Endothelial cell of hepatic sinusoid (primary cell): ENCODE data around the gene ROR1.
"Not testable (repeated sequence)": the region's sequence is repeated elsewhere in the genome, so short reads cannot be mapped to it uniquely, and the experiment has no call there.

ENCODE experiments used
- in situ Hi-C: cut with HindIII; loops from 2 replicates; pipeline ENCODE4 v1.10.0; 2017; ENCODE audit warnings: low sequenced_read_pairs

ROR1 gene

GRCh38 chr1:63757334-63757733, 16.5 kb upstream of the ROR1 start:
- in situ Hi-C loops = no loop called here

GRCh38 chr1:63758791-63759190, 15.0 kb upstream of the ROR1 start:
- in situ Hi-C loops = no loop called here

GRCh38 chr1:63759778-63760177, 14.0 kb upstream of the ROR1 start:
- in situ Hi-C loops = loop anchor here (5.0 kb wide), 1 partner anchor 67 kb away; no protein-coding TSS in a partner anchor

- in situ Hi-C loops = no loop called here
These were observed 3.4 kb upstream of the ROR1 start for GRCh38 chr1:63770381-63770780.

- in situ Hi-C loops = no loop called here
These were observed 1.6 kb upstream of the ROR1 start for GRCh38 chr1:63772201-63772600.

- in situ Hi-C loops = no loop called here
These were observed 941 bp upstream of the ROR1 start for GRCh38 chr1:63772876-63773275.

GRCh38 chr1:63773496-63773814, 362 bp upstream of the ROR1 start:
- in situ Hi-C loops = no loop called here

- in situ Hi-C loops = no loop called here
These were observed 1.0 kb downstream of the ROR1 start for GRCh38 chr1:63774617-63775417.

- in situ Hi-C loops = no loop called here
These were observed 1.8 kb downstream of the ROR1 start for GRCh38 chr1:63775418-63776127.

GRCh38 chr1:63777286-63777685, 3.5 kb downstream of the ROR1 start:
- in situ Hi-C loops = no loop called here

GRCh38 chr1:63777965-63778880, 4.4 kb downstream of the ROR1 start:
- in situ Hi-C loops = no loop called here

- in situ Hi-C loops = no loop called here
These were observed 5.8 kb downstream of the ROR1 start for GRCh38 chr1:63779338-63780211.

GRCh38 chr1:63780565-63780964, 6.7 kb downstream of the ROR1 start:
- in situ Hi-C loops = no loop called here

- in situ Hi-C loops = no loop called here
These were observed 9.2 kb downstream of the ROR1 start for GRCh38 chr1:63782982-63783381.

- in situ Hi-C loops = no loop called here
These were observed 10.3 kb downstream of the ROR1 start for GRCh38 chr1:63784083-63784482.

- in situ Hi-C loops = no loop called here
These were observed 10.9 kb downstream of the ROR1 start for GRCh38 chr1:63784489-63785390.

- in situ Hi-C loops = not testable (repeated sequence)
These were observed 13.5 kb downstream of the ROR1 start for GRCh38 chr1:63787270-63787669.

- in situ Hi-C loops = no loop called here
These were observed 14.1 kb downstream of the ROR1 start for GRCh38 chr1:63787875-63788274.

GRCh38 chr1:63789856-63790605, 16.2 kb downstream of the ROR1 start:
- in situ Hi-C loops = no loop called here
